ENCODE measurements around the gene TCTN3.
"Not testable (repeated sequence)": the region's sequence is repeated elsewhere in the genome, so short reads cannot be mapped to it uniquely, and the experiment has no call there.

Gene TCTN3

DNA sequence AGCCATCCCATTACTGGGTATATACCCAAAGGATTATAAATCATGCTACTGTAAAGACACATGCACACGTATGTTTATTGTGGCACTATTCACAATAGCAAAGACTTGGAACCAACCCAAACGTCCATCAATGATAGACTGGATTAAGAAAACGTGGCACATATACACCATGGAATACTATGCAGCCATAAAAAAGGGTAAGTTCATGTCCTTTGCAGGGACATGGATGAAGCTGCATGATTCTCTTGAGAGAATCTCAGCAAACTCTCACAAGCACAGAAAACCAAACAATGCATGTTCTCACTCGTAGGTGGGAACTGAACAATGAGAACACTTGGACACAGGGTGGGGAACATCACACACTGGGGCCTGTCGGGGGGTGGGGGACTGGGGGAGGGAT lies 73.3 kb downstream of the TCTN3 start:
- DNase-seq, result not testable (repeated sequence)

DNA sequence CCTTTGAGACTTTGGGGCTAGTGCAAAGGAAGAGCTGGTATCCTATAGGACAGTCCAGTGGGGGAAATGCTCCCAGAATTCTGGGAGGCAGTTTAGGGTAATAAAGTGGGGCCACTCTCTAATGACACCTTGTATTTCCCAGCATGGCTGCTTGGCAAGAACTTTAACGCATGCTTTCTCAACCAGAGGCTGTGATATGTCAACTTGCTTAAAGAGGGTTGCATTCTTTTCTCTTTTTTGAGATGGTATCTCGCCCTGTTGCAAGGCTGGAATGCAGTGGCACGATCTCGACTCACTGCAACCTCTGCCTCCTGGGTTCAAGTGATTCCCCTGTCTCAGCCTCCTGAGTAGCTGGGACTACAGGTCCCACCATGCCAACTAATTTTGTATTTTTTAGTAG lies 75.6 kb downstream of the TCTN3 start:
- DNase-seq, result no peak

DNA sequence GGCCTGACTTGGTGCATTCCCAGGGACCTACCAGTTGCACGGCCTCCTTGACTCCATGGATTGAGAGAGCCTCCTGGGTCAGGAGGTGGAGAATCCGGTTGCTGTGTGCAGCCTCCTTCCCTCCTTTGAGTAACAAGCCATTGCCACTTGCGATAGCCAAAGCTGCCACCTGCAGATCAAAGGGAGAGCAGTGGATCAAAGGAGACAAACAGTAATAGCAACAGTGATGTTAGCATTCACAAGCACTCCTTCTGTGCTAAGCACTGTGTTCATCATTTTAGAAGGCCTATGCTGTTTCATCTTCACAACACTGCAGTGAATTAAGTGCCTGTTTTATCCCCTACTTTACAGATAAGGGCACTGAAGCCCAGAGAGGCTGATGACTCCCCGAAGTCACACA lies 77.3 kb downstream of the TCTN3 start:
- DNase-seq, result no peak

All from activated CD4-positive, alpha-beta T cell treated with anti-CD3 and anti-CD28 coated beads, Interleukin-2, amount 50 U/mL, for 16 hours (primary cell).